Measurements from ENCODE around the gene PFAS. TPM values are rescaled to one million over a fixed set of nuclear protein-coding genes. Genes with fewer than 3 reads are reported as not detected.

The PFAS gene
- total and polyA plus RNA-seq, 10 of the 15 experiments (the other 5 are each of a cell fraction or from before 2014, with no cell fraction given), result 13.9 to 122 (median 47.2) TPM

DNA sequence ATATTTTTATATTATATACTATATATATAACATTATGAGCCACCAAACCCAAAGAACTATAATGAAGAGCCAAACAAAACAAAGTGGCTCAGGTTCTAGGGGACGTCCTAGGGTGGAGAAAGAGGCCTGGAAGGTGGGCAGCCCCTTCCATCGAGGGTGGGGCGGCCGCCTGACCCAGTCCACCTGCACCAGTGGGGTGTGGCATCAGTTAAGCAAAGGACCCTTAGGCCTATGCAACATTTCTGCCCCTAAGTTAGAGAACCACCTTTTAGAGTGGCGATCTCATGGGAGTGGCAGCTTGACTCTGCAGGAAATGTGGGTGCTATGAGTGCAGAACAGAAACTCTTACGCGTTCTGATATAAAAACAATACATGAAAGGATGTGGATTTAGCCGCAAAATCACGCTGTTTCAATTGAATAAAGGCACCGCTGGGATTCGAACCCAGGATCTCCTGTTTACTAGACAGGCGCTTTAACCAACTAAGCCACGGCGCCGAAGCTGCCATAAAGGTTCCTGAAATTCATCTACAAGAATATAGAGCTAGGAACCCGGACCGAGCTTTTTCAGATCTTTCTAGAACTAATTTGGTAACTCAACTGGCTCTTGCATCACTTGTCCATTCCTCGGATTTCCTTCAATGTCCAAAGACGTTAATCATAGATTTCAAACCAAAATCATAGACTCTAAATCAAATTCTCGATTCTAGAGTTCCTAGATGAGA, 23.1 kb upstream of the PFAS start (continued):
- TF ChIP-seq REST (IDR thresholded peaks at IDR 0.05; ENCODE audit: low read depth, low read length) (no peak), SIX5 (IDR thresholded peaks at IDR 0.05; ENCODE audit: low read depth, low read length, severe bottlenecking) (no peak), SMC3 (IDR thresholded peaks at IDR 0.05; ENCODE audit: borderline replicate concordance, low read length) (no peak), PBX3 (IDR thresholded peaks at IDR 0.05; ENCODE audit: insufficient replicate concordance, low read depth, low read length) (no peak), ETV6 (conservative IDR thresholded peaks at IDR 0.05 in 1 of 2, IDR thresholded peaks at IDR 0.05 in 1 of 2; ENCODE audit: borderline replicate concordance in 1 of 2, low read depth in 1 of 2) (peak in 1 of 2 experiments; percentile 25; a peak in 1 of 4 replicates), HCFC1 (IDR thresholded peaks at IDR 0.05; ENCODE audit: low read length) (no peak), POU2F2 (IDR thresholded peaks at IDR 0.05; ENCODE audit: borderline replicate concordance, low read depth, low read length) (no peak), NR2C1 (IDR thresholded peaks at IDR 0.05) (no peak), PML (IDR thresholded peaks at IDR 0.05; ENCODE audit: low read length) (peak; percentile 81), DPF2 (IDR thresholded peaks at IDR 0.05) (no peak), ZBTB4 (CRISPR knock-in tag; IDR thresholded peaks at IDR 0.05) (no peak), JUND (IDR thresholded peaks at IDR 0.05; ENCODE audit: low read depth, low read length) (no peak), LARP7 (IDR thresholded peaks at IDR 0.05) (no peak)
- TF ChIP-seq, protein P1, sequence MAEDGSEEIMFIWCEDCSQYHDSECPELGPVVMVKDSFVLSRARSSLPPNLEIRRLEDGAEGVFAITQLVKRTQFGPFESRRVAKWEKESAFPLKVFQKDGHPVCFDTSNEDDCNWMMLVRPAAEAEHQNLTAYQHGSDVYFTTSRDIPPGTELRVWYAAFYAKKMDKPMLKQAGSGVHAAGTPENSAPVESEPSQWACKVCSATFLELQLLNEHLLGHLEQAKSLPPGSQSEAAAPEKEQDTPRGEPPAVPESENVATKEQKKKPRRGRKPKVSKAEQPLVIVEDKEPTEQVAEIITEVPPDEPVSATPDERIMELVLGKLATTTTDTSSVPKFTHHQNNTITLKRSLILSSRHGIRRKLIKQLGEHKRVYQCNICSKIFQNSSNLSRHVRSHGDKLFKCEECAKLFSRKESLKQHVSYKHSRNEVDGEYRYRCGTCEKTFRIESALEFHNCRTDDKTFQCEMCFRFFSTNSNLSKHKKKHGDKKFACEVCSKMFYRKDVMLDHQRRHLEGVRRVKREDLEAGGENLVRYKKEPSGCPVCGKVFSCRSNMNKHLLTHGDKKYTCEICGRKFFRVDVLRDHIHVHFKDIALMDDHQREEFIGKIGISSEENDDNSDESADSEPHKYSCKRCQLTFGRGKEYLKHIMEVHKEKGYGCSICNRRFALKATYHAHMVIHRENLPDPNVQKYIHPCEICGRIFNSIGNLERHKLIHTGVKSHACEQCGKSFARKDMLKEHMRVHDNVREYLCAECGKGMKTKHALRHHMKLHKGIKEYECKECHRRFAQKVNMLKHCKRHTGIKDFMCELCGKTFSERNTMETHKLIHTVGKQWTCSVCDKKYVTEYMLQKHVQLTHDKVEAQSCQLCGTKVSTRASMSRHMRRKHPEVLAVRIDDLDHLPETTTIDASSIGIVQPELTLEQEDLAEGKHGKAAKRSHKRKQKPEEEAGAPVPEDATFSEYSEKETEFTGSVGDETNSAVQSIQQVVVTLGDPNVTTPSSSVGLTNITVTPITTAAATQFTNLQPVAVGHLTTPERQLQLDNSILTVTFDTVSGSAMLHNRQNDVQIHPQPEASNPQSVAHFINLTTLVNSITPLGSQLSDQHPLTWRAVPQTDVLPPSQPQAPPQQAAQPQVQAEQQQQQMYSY (CRISPR knock-in tag; IDR thresholded peaks at IDR 0.05), result no peak
- TF ChIP-seq, protein P2, sequence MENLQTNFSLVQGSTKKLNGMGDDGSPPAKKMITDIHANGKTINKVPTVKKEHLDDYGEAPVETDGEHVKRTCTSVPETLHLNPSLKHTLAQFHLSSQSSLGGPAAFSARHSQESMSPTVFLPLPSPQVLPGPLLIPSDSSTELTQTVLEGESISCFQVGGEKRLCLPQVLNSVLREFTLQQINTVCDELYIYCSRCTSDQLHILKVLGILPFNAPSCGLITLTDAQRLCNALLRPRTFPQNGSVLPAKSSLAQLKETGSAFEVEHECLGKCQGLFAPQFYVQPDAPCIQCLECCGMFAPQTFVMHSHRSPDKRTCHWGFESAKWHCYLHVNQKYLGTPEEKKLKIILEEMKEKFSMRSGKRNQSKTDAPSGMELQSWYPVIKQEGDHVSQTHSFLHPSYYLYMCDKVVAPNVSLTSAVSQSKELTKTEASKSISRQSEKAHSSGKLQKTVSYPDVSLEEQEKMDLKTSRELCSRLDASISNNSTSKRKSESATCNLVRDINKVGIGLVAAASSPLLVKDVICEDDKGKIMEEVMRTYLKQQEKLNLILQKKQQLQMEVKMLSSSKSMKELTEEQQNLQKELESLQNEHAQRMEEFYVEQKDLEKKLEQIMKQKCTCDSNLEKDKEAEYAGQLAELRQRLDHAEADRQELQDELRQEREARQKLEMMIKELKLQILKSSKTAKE (IDR thresholded peaks at IDR 0.05; ENCODE audit: low read depth, poor library complexity, severe bottlenecking), result peak; percentile 63

Measured in GM12878 (cell line).